Measurements from ENCODE around the gene POP4.

DNA sequence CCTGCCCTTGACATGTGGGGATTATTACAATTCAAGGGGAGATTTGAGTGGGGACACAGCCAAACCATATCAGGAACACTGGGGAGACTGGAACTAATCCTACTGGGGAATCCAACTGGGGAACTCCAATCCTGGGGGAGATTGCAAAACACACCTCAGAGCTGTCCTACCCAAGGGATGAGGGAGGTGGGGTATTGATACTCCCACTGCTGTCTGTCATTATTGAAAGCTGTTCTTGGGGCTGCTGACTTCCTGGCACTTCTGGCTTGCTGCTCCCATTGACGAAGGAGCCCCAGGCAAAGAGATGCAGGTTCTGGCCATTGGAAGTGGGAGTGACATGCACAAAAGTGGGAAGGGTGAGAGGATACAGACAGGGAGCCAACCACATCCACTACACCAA lies 24.7 kb upstream of the POP4 start:
- TF ChIP-seq, protein P1, sequence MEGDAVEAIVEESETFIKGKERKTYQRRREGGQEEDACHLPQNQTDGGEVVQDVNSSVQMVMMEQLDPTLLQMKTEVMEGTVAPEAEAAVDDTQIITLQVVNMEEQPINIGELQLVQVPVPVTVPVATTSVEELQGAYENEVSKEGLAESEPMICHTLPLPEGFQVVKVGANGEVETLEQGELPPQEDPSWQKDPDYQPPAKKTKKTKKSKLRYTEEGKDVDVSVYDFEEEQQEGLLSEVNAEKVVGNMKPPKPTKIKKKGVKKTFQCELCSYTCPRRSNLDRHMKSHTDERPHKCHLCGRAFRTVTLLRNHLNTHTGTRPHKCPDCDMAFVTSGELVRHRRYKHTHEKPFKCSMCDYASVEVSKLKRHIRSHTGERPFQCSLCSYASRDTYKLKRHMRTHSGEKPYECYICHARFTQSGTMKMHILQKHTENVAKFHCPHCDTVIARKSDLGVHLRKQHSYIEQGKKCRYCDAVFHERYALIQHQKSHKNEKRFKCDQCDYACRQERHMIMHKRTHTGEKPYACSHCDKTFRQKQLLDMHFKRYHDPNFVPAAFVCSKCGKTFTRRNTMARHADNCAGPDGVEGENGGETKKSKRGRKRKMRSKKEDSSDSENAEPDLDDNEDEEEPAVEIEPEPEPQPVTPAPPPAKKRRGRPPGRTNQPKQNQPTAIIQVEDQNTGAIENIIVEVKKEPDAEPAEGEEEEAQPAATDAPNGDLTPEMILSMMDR (IDR thresholded peaks at IDR 0.05) = no peak
- TF ChIP-seq POLR2A (IDR thresholded peaks at IDR 0.05) = no peak

All from uterus (tissue), 2 donors.